GM19467 (cell line): Measurements from ENCODE around the gene CD84.
A peak's percentile ranks its signal among the peaks of the same experiment; 100 is the strongest.
"Not testable (repeated sequence)": the region's sequence is repeated elsewhere in the genome, so short reads cannot be mapped to it uniquely, and the experiment has no call there.

Experiments
- ATAC-seq: cut with Tn5 transposase; IDR thresholded peaks from one replicate; pipeline ENCODE4 v1.9.1; 2021; ENCODE audit warnings: mild to moderate bottlenecking, moderate library complexity; ENCODE audit not compliant: unreplicated experiment

CD84 gene

DNA sequence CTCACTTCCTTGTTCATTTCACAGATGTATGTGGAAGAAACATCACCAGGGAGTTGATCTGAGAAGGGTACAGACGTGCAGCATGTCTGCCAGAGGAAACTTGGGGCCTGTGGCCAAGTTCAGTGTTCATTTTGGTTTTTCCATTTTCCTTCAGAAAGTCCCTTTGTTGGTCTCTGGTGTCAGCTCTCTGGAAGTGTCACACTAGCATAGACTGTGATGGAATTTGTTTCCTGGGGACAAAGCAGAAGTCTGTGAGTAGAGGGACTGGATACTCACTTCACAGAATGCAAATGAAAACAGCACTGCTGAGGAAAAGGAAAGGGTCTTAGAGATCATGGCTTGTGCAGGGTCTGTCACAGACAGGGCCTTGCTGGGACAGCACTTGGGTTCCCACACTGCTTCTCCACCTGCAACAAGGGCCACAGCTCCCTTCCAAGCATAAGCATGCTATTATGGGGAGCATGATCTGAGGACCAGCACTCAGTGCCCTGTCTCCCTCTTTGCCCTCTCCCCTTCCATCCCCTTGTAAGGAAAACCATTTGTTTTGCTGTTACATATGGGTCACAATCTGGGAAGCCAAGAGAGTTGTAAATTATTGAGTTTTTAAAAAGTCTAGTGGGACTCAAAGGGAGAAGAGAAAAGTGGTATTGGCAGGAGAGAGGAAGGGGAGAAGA lies 31.4 kb upstream of the CD84 start:
- ATAC-seq = no peak

DNA sequence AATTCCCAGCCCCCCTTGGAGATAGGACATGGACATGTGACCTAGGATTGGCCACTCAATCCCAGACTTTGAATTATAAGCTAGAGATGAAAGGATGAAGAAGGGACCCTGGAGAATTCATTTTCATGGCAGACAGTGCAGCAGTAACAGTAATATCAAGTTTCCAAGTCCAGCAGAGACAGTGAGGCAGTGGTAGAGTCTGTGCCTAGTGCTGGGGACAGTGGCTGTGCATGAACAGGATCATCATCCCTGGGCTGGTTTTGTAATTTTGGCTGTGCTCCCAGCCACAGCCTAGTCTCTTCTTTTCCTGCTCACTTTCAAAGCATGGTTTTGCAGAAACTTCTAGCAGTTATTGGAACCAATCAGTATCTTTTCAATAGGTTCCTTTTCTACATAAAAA lies 29.6 kb upstream of the CD84 start:
- no peak for ATAC-seq

DNA sequence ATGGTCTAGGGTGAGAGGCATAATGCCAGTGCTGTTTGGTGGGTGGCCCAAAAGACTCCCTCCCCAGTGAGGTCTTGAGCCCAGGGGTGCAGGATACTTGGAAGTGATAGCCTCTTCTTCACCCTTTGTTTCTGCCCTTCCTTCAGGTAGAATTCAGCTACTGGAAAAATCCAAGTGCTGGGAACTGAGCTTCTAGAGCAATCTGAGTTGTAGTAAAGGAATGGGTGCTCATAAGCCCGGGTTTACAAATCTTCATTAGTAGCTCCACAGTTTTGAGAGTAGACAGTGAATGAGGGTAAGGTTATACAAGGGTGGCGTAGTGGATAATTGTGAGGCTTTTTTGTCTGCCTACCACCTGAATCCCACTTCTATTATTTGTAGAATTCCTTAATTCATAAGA lies 29.2 kb upstream of the CD84 start:
- ATAC-seq = no peak

DNA sequence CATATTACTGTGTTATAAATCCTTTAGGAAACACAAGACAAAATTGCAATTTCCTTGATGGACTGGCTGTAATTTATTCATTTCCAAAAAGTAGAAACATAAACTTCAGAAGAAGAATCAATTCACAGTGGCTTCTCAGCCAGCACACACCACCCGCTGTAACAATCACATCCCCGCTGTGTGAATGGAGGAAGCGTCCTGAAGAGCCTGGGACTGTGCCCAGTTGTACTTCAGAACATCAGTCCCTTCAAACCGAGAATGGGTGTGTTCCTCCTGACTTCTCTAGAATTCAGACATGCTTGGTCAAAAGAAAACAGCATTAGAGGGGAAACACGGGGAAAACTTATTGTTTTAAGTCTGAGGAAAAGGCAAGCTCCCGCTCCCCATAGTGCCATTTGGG lies 28.8 kb upstream of the CD84 start:
- ATAC-seq = no peak

DNA sequence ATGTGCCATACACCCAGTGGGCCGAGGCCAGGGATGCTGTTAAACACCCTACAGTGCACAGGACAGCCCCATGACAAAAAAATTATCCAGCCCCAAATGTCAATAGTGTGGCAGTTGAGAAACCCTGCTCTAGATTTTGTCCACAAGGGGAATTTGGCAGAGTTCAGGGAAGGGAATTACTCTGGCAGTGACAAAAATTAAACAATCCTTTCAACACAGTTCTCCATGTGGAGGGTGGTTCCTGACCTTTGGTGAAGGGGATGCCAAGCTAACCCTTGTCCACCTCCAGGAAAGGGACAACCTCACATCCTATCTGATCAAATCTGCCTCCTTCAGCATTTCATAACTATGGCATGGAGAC lies 28.4 kb upstream of the CD84 start:
- no peak for ATAC-seq

DNA sequence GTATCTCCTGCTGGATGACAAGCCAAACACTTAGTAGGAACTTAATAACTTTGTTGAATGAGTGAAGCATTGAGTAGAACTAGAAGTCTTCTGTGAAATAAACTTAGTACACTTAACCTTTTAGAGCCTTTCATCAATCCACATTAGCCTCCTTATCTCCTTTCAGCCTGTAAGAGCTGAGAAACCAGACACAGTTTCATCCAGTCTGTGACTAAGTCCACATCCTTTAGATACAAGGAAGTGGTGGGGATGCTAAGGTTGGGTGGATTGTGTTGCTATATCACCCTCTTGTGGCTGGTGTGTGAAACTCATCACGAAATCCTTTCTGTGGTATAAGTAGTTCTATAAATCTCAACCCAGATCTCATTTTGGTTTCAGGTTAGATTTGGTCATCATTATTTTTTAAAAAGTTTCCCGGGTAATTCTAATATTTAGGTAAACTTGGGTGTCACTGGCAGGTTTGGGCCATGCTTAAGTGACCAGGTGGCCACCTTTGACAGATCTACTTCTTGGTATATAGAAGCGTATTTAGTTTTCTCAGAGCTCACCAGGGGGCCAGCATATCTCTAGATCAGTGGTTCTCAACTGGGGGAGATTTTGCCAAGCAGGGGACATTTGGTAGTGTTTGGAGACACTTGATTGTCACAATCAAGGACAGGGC lies 27.8 kb upstream of the CD84 start:
- peak; percentile 63 for ATAC-seq

DNA sequence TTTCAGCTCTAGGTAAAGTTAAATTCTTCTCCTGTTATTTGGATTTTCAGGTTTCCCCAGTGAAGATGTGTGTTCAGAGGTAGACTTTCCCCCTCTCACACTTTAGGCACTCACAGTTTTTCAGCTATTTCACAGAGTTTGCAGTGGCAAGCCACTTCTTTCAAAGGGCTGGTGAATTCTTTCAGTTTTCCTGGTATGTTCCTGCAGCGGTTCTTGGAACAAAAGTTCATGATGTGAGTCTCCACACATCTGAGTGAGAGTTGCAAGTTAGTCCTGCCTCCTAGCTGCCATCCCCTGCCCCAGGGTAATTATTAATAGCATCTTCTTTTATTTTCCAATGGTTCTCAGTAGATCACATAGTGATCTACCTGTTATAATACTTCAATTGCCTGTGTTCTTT lies 27.3 kb upstream of the CD84 start:
- ATAC-seq = peak; percentile 3

DNA sequence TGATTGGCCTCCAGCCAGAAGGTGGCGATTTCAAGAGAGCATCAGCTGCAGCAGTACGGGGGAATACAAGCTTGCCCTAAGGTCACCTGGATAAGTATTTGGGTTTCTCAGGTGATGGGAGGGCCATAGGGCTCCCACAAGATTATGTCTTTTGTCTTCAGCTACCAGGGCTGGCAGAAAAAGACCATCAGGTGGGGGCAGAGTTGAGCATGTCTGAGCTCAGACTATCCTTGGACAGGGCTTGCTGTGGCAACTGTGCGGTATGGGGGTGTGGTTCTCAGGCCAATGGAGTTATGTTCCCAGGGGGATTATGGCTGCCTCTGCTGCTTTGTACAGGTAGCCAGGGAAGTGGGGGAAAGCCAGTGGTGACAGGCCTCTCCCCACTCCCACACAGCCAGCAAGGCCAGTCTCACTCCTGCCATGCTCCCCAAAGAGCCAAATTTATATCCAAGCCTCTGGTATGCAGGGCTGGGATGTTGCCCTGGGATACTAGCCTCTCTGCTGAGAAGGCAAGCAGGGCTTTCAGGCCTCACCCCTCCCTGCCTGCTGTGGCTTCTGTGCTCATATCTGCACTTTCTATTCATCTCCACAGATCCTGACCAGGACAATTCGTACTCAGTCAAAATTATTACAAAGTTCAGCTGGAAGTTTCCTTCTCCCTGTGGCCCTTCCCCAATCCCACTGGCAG lies 26.6 kb upstream of the CD84 start:
- no peak for ATAC-seq

DNA sequence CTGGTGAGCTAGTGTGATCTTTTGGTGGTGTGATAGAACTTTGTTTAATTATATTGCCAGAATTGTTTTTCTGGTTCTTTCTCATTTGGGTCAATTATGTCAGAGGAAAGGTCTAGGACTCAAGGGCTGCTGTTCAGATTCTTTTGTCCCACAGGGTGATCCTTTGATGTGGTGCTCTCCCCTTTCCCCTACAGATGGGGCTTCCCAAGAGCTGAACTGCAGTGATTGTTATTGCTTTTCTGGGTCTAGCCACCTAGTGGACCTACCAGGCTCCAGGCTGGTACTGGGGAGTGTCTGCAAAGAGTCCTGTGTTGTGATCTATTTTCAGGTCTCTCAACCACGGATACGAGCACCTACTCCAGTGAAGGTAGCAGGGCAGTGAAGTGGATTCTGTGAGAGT lies 25.9 kb upstream of the CD84 start:
- ATAC-seq = no peak

DNA sequence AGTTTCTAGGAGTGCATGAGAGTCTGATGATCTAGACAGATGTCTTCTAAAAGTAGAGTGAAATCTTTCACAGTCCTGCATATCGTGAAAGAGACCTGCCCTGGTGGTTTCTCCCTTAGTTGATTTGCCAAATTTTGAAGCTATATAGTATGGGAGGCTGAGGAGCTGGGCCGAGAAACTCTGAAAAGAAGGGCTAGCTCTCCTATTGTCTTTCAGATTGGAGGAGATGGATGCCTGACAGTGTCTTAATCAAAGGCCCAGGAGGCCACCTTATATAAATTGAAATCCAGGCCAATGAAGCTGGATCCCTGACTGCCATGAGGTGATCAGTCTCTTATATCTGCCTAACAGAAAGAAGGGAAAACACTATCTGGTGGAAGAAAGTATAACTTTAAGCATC lies 18.4 kb upstream of the CD84 start:
- no peak for ATAC-seq

DNA sequence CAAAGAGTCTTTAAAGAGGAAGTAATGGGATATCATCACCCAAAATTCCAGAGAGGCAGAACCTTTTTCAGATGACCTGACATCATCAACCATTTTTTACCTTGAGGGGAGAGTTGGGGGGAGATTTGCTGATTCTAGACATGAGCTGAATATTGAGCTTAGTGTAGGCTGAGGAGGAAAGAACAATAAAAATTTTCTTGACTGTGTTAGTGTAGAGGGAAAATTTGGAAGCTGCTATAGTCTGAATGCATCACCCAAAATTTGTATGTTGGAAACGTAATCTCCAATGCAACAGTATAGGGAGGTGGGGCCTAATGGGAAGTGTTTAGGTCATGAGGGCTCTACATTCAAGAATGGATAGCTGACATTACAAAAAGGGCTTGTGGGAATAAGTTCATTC lies 17.8 kb upstream of the CD84 start:
- no peak for ATAC-seq

DNA sequence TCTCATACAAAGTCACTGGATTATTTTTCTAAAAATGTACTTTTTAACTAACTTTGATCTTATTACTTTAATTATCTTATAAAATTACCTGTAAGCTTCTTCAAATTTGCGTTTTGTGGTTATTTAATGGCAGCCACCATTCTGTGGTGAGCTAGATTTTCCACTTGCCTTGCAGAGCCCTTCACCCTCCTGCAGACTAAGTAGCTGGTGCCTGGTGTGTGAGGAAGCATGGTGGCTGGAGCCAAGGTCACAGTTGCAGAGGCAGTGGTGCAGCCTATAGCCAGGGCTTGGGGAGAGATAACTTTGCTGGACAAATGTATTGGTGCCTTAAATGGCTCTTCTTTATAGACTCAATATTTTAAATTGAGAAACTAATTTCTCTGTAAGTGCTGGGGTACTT lies 11.2 kb upstream of the CD84 start:
- no peak for ATAC-seq

DNA sequence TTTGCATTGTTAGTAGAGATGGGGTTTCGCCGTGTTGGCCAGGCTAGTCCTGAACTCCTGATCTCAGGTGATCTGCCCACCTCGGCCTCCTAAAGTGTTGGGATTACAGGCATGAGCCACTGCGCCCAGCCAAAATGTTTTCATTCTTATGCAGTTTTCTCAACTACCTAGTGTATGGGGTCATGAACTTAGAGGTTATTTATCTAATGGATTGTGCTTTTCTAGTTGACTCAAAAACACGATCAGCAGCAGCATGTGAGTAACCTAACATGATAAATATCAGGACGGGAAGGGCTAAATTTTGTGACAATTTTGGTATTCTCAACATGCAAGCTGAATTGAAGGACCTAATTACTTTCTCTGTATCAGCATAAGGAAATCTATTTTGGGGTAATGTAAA lies 9.2 kb upstream of the CD84 start:
- no peak for ATAC-seq

DNA sequence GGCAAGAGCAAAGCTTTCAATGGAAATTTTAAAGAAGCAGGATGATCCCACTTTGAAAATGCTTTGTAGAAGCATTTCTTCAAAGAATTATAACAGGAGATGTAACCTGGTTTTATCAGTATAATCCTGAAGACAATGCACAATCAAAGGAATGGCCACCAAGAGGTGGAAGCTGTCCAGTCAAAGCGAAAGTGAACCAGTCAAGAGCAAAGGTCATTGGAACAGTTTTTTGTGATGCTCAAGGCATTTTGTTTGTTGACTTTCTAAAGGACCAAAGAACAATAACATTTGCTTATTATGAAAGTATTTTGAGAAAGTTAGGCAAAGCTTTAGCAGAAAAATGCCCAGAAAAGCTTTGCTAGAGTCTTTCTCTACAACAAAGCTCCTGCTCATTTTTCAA lies 5.5 kb upstream of the CD84 start:
- no peak for ATAC-seq

DNA sequence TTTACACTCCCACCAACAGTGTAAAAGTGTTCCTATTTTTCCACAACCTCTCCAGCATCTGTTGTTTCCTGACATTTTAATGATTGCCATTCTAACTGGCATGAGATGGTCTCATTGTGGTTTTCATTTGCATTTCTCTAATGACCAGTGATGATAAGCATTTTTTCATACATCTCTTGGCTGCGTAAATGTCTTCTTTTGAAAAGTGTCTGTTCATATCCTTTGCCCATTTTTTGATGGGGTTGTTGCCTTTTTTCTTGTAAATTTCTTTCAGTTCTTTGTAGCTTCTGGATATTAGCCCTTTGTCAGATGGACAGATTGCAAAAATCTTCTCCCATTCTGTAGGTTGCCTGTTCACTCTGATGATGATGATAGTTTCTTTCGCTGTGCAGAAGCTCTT lies 3.7 kb upstream of the CD84 start:
- ATAC-seq = not testable (repeated sequence)

DNA sequence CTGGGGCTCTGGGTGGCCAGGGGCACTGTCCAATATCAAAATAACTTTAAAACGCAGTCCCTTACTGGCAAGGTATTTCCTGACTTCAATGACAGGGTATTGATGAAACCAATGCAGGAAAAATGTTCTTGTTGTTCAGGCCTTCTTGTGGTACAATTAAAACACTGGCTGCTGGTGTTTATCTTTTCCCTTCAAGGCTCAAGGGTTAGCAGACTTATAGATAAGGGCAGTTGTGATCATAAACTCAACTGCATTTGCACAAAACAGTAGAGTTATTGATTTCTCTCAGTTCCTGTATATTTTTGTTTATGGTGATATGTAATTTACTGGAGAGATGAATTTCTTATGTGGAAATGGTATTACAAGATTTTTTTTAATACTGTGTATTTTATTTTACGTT lies 2.7 kb upstream of the CD84 start:
- ATAC-seq = no peak

DNA sequence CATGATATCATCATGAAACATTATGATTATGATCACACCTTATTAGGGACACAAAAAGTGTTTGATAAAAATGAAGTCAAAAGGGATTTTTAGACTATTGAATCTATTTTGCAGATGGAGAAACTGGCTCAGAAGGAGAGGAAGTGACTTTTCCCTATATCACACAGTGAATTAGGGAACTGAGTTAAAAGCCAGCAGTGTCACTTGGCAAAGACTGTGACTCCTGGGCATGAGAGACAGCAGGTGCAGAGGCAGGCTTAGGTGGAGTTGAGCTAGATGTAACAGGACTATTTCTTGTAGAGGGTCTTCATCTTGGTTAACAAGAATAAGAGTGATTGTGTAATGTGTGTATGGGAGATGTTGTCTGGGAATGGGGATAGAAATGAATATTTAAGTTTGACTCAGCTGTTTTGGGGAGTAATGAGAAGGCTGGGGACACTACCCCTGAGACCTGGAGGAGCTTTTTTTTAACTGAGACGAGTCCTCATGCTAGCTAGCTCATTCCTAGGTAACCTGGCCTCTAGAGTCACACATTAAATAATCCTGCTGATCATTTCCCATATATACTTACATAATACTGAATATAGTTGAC lies 1.0 kb upstream of the CD84 start:
- no peak for ATAC-seq

DNA sequence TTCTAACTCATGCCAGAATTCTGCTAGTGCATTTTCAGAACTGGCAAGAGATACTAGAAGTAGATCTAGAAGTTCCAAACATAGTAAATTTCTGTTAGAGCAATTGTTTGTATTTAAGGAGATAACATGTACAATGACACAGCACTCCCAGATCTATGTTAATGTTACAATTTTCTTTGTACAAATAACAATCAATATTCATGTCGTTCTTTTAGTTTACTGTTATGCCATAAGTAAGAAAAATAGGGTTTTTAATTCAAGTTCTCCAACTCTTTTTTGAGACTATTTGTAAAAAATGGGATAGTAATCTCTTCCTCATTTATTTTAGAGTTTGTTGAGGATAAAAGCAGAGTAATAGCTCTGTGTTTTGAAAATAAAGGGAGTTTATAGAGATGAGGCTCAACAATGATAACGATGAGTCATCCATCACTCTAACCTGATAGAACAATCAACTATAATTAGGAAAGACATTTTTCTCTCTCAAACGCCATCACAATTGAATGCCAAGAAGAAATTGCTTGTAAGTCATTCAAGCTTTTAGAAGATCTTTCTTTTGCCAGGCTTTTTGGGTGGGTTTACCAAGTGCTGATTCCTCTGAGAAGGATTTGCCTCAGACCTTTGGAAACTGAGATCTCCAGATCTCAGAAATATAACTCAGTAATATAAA lies 638 bp downstream of the CD84 start:
- ATAC-seq = no peak

DNA sequence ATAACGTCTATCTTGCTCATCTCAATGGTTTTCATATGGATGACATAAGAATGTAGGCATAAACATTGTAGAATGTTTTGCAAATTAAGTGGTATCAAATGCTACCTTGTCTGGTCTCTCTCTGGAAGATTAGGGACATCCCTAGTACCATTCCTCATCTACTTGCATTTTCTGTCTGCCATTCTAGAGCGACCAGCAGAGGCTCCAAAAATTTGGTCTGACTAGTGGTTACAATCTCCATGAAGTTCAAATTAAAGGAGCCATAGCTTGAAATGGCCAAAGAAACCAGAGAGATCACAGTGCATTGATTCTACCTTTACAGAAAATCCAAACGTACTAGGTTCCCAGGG lies 1.1 kb downstream of the CD84 start:
- ATAC-seq = no peak

DNA sequence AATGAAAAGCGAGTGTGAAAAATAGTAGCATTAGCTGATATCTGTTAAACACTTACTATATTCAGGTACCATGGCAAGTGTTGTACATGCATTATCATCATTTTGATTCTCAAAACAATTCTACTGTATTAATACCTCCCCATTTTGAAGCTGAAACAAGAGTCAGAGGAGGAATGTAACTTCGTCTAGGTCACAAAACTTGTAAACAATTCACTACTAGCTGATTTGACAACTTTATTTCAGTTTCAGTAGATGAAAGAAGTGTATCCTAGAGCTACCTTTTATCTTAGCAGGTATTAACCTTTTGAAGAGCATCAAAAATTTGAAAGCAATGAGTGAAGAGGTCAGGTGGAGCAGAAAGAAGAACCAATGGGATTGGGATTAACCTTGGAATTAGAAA lies 1.6 kb downstream of the CD84 start:
- ATAC-seq = no peak

DNA sequence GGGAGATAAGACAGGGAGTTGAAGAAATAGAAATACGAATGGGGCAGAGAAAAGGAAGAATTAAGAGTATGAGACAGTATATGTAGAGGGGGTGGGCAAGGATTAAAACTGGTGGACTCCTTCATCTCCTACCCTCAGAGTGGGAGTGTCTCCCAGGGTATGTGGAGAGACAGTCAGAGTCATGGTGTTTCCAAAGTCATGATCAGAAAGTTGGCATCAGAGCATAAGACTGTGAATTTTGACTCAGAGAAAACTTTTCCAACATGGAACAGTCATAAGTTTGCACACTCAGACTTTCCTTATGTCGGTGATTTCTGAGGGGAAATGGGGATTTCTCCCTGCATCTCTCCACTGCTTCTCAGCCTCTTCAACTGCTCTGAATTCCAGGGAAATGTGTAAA lies 2.4 kb downstream of the CD84 start:
- no peak for ATAC-seq

DNA sequence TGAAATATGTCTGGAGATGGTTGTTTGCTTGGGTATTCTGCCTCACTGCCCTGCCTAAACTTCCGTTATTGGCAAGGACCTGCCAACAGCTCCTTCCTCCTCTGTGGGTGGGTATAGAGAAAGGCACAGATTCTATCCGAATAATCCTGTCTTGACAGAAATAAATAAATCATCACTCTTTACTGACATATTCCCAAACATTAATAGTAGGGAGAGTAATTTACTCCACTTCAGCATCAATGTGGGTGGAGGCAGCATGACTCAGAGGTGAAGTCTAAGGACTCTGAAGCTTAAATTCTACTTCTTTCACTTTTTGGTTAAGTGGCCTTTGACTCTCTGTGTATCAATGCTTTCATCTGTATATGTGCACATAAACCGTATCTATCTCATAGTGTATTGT lies 2.9 kb downstream of the CD84 start:
- ATAC-seq = no peak
